A549 (cell line): ENCODE measurements around the gene ATP6V0C. TPM values are rescaled to one million over a fixed set of nuclear protein-coding genes. Genes with fewer than 3 reads are reported as not detected.
"Not testable (repeated sequence)": the region's sequence is repeated elsewhere in the genome, so short reads cannot be mapped to it uniquely, and the experiment has no call there.

Experiments used
- ATAC-seq, 2 experiments: fragments of 200-7000 bp in 1 of 2; fragments of >200 bp in 1 of 2; cut with Nextera tagmentation in 1 of 2; cut with Tn5 transposase in 1 of 2; 3 replicates each; pipeline versions ENCODE4 v1.8.0 to v1.9.1; 2018 to 2020; ENCODE audit warnings: mild to moderate bottlenecking in 1 of 2, moderate library complexity in 1 of 2
- CTCF ChIA-PET: fragments of 300-600 bp; sonication (Branson Sonifier 250); formaldehyde crosslinking; extraction: SDS; loops from one replicate; lab custom pipeline; 2021; ENCODE audit warnings: antibody characterized with exemption, inconsistent platforms; lab: Yijun Ruan, JAX
- POLR2A ChIA-PET: fragments of 350-600 bp; formaldehyde crosslinking; extraction: SDS; loops from one replicate; lab custom pipeline; 2021; ENCODE audit warnings: antibody characterized with exemption, inconsistent platforms; lab: Yijun Ruan, JAX
- DNase-seq, 2 experiments: peaks; one replicate each; pipeline versions ENCODE4 v3.0.0 to v3.0.0-alpha.2; 2011 to 2016; ENCODE audit warnings: low read depth in 1 of 2, low spot score in 1 of 2
- FAIRE-seq: peaks from 2 replicates; lab custom pipeline; 2011; peaks lifted over from hg19 to GRCh38; lab: Jason Lieb, UNC
- H3K27ac ChIP-seq, 2 experiments: fragments of >200 bp; sonication (Bioruptor Twin); formaldehyde crosslinking; 3 replicates each; pipeline ENCODE4 v1.5.1; 2016 to 2017
- H3K4me1 ChIP-seq: fragments of >200 bp; sonication (Bioruptor Twin); formaldehyde crosslinking; 3 replicates; pipeline ENCODE4 v1.6.1; 2016
- H3K4me2 ChIP-seq: fragments of >200 bp; sonication (Bioruptor Twin); formaldehyde crosslinking; 3 replicates; pipeline ENCODE4 v1.6.1; 2016
- H3K4me3 ChIP-seq: fragments of >200 bp; sonication (Bioruptor Twin); formaldehyde crosslinking; 3 replicates; pipeline ENCODE4 v1.5.1; 2016
- H3K9me3 ChIP-seq: fragments of >200 bp; sonication (Bioruptor Twin); formaldehyde crosslinking; 3 replicates; pipeline ENCODE4 v1.6.1; 2016
- BHLHE40 ChIP-seq: IDR thresholded peaks from 2 replicates; pipeline ENCODE4 v1.6.1; 2012; ENCODE audit warnings: low read depth, low read length, inconsistent platforms
- CEBPB ChIP-seq, 2 experiments: fragments of >200 bp in 1 of 2; sonication (Bioruptor Twin) in 1 of 2; formaldehyde crosslinking in 1 of 2; IDR thresholded peaks; 2 replicates each; pipeline ENCODE4 v1.6.1; 2012 to 2016
- EHMT2 ChIP-seq: fragments of 200-600 bp; sonication (generic); IDR thresholded peaks from 2 replicates; pipeline ENCODE4 v1.6.1; 2016; ENCODE audit warnings: antibody characterized with exemption, low read depth, mild to moderate bottlenecking, moderate library complexity
- ELK1 ChIP-seq: fragments of 150-350 bp; IDR thresholded peaks from 2 replicates; pipeline ENCODE4 v1.6.1; 2014; ENCODE audit warnings: low read depth, mild to moderate bottlenecking, low read length
- FOSL2 ChIP-seq, 2 experiments: fragments of 450-650 bp in 1 of 2; fragments of >200 bp in 1 of 2; sonication (Bioruptor Twin) in 1 of 2; formaldehyde crosslinking; IDR thresholded peaks; 2 replicates each; pipeline versions ENCODE4 v1.5.0 to v1.6.1; 2016 to 2020; ENCODE audit warnings: mild to moderate bottlenecking in 1 of 2, moderate library complexity in 1 of 2
- GATA3 ChIP-seq: IDR thresholded peaks from 2 replicates; pipeline ENCODE4 v1.6.1; 2012; ENCODE audit warnings: borderline replicate concordance
- HDAC2 ChIP-seq: fragments of 200-600 bp; sonication (generic); IDR thresholded peaks from 2 replicates; pipeline ENCODE4 v1.6.1; 2016
- HEYL ChIP-seq: fragments of 250-450 bp; sonication (Bioruptor Pico); IDR thresholded peaks from 2 replicates; pipeline ENCODE4 v1.8.0; 2021; ENCODE audit warnings: mild to moderate bottlenecking, moderate library complexity
- HOXA7 ChIP-seq: fragments of 250-450 bp; sonication (Bioruptor Pico); IDR thresholded peaks from 2 replicates; pipeline ENCODE4 v1.5.0; 2020; ENCODE audit warnings: mild to moderate bottlenecking, moderate library complexity
- HOXB5 ChIP-seq: fragments of 250-450 bp; sonication (Bioruptor Pico); IDR thresholded peaks from 2 replicates; pipeline ENCODE4 v1.5.0; 2020; ENCODE audit warnings: mild to moderate bottlenecking, moderate library complexity
- JUNB ChIP-seq: fragments of >200 bp; sonication (Bioruptor Twin); formaldehyde crosslinking; IDR thresholded peaks from 2 replicates; pipeline ENCODE4 v1.6.1; 2016
- MAFK ChIP-seq: fragments of 450-650 bp; IDR thresholded peaks from 2 replicates; pipeline ENCODE4 v1.6.1; 2014; ENCODE audit not compliant: partially characterized antibody
- PBX3 ChIP-seq: IDR thresholded peaks from 2 replicates; pipeline ENCODE4 v1.6.1; 2012
- RARB ChIP-seq: fragments of 250-450 bp; sonication (Bioruptor Pico); IDR thresholded peaks from 2 replicates; pipeline ENCODE4 v1.8.0; 2021; ENCODE audit warnings: mild to moderate bottlenecking, moderate library complexity
- RCOR1 ChIP-seq: fragments of 150-350 bp; IDR thresholded peaks from 2 replicates; pipeline ENCODE4 v1.6.1; 2014; ENCODE audit warnings: antibody characterized with exemption, low read length, low read depth
- RFX5 ChIP-seq: fragments of 450-650 bp; IDR thresholded peaks from 2 replicates; pipeline ENCODE4 v1.7.1; 2014; ENCODE audit warnings: antibody characterized with exemption, mild to moderate bottlenecking, moderate library complexity
- TFCP2L1 ChIP-seq: fragments of 250-450 bp; sonication (Bioruptor Pico); IDR thresholded peaks from 2 replicates; pipeline ENCODE4 v1.5.0; 2021; ENCODE audit warnings: mild to moderate bottlenecking
- ZNF302 ChIP-seq: fragments of 250-450 bp; sonication (Bioruptor Pico); IDR thresholded peaks from 2 replicates; pipeline ENCODE4 v1.9.0; 2021; ENCODE audit warnings: inconsistent platforms, mild to moderate bottlenecking, moderate library complexity
- WGBS: methylation state at CpG from one replicate; pipeline ENCODE4 v1.1.6; 2017; ENCODE audit errors: missing lambda C conversion rate; 5-methylcytosine and 5-hydroxymethylcytosine counted together
- polyA plus RNA-seq, 4 experiments: library from polyadenylated mRNA; depleted of rRNA in 3 of 4; stranded (reverse); fragments of >200 nt; fragmentation: RNase III in 1 of 4; extraction: RNeasy Plus Mini Kit Qiagen cat#74134 plus additional on column Dnase treatment in 1 of 4; gene quantifications; 2 replicates in 3 of 4; 3 replicates in 1 of 4; pipeline ENCODE4 v1.2.3, GENCODE V29; 2011 to 2017
- TF ChIP-seq, protein P1 (sequence below): fragments of 200-600 bp; sonication (generic); IDR thresholded peaks from 2 replicates; pipeline ENCODE4 v1.6.1; 2016; ENCODE audit warnings: antibody characterized with exemption, mild to moderate bottlenecking, moderate library complexity
- TF ChIP-seq, protein P2 (sequence below): fragments of 450-650 bp; IDR thresholded peaks from 2 replicates; pipeline ENCODE4 v1.6.1; 2014; ENCODE audit warnings: antibody characterized with exemption

ATP6V0C gene
- polyA plus RNA-seq, 2 of the 4 experiments (the other 2 are of a cell fraction): 9.4 to 153 TPM

DNA sequence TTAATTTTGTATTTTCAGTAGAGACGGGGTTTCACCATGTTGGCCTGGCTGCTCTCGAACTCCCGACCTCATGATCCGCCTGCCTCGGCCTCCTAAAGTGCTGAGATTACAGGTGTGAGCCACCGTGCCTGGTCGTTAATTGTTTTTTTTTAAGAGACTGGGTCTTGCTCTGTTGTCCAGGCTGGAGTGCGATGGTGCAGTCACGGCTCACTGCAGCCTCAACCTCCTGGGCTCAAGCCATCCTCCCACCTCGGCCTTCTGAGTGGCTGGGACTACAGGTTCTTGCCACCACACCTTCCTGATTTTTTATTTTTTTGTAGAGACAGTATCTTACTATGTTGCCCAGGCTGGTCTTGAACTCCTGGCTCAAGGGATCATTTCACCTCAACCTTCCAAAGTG, 33.8 kb upstream of the ATP6V0C start:
- 95% methylated on average over 10 of the region's 10 CpGs for WGBS
- H3K9me3 ChIP-seq, ATAC-seq, H3K27ac ChIP-seq, DNase-seq, H3K4me3 ChIP-seq, H3K4me2 ChIP-seq, FAIRE-seq, H3K4me1 ChIP-seq, POLR2A ChIA-PET: not testable (repeated sequence)
- CTCF ChIA-PET: interaction anchor here (13.5 kb wide), 1 partner anchor 21 kb away, joined by 98 read pairs; no protein-coding TSS in a partner anchor

GRCh38 chr16:2480948-2481347, 32.8 kb upstream of the ATP6V0C start:
- H3K4me2 ChIP-seq: no peak overlapping the region
- POLR2A ChIA-PET: no interaction called here
- TF ChIP-seq ZNF302 (CRISPR knock-in tag) (no peak), RCOR1 (no peak), PBX3 (no peak), CEBPB (IDR thresholded peaks at IDR 0.05) (no peak), HEYL (CRISPR knock-in tag) (no peak), JUNB (no peak), ELK1 (no peak), HDAC2 (no peak)
- TF ChIP-seq, protein P1, sequence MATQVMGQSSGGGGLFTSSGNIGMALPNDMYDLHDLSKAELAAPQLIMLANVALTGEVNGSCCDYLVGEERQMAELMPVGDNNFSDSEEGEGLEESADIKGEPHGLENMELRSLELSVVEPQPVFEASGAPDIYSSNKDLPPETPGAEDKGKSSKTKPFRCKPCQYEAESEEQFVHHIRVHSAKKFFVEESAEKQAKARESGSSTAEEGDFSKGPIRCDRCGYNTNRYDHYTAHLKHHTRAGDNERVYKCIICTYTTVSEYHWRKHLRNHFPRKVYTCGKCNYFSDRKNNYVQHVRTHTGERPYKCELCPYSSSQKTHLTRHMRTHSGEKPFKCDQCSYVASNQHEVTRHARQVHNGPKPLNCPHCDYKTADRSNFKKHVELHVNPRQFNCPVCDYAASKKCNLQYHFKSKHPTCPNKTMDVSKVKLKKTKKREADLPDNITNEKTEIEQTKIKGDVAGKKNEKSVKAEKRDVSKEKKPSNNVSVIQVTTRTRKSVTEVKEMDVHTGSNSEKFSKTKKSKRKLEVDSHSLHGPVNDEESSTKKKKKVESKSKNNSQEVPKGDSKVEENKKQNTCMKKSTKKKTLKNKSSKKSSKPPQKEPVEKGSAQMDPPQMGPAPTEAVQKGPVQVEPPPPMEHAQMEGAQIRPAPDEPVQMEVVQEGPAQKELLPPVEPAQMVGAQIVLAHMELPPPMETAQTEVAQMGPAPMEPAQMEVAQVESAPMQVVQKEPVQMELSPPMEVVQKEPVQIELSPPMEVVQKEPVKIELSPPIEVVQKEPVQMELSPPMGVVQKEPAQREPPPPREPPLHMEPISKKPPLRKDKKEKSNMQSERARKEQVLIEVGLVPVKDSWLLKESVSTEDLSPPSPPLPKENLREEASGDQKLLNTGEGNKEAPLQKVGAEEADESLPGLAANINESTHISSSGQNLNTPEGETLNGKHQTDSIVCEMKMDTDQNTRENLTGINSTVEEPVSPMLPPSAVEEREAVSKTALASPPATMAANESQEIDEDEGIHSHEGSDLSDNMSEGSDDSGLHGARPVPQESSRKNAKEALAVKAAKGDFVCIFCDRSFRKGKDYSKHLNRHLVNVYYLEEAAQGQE: no peak
- TF ChIP-seq, all 56 proteins: peak for 0
- ATAC-seq (no peak), DNase-seq (no peak), FAIRE-seq (no peak)
- Histone ChIP-seq H3K27ac (no peak overlapping the region), H3K4me3 (no peak overlapping the region), H3K9me3 (no peaks in the 10 kb centered on the region), H3K4me1 (peaks cover 3% of the 10 kb centered on the region; the same call in 1 of the 3 replicates)
- WGBS: 83% methylated on average over 12 of the region's 12 CpGs
- CTCF ChIA-PET: interaction anchor here (13.5 kb wide), 1 partner anchor 20 kb away, joined by 98 read pairs; no protein-coding TSS in a partner anchor

GRCh38 chr16:2481676-2482075, 32.1 kb upstream of the ATP6V0C start:
- FAIRE-seq (no peak), ATAC-seq (no peak), DNase-seq (no peak)
- WGBS: 82% methylated on average over 7 of the region's 7 CpGs
- no peak overlapping the region for H3K4me2 ChIP-seq
- no peak overlapping the region for H3K4me3 ChIP-seq
- no peaks in the 10 kb centered on the region for H3K9me3 ChIP-seq
- no peak for TF ChIP-seq EHMT2
- TF ChIP-seq HOXB5 (CRISPR knock-in tag): no peak
- no peak for TF ChIP-seq HOXA7
- TF ChIP-seq MAFK: no peak
- no peak for TF ChIP-seq BHLHE40
- no peak for TF ChIP-seq FOSL2 (IDR thresholded peaks at IDR 0.05)
- no peak for TF ChIP-seq FOSL2 (CRISPR knock-in tag; IDR thresholded peaks at IDR 0.05)
- no peak for TF ChIP-seq RARB (CRISPR knock-in tag)
- TF ChIP-seq HEYL (CRISPR knock-in tag): no peak
- TF ChIP-seq, protein P2, sequence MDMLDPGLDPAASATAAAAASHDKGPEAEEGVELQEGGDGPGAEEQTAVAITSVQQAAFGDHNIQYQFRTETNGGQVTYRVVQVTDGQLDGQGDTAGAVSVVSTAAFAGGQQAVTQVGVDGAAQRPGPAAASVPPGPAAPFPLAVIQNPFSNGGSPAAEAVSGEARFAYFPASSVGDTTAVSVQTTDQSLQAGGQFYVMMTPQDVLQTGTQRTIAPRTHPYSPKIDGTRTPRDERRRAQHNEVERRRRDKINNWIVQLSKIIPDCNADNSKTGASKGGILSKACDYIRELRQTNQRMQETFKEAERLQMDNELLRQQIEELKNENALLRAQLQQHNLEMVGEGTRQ: no peak
- TF ChIP-seq TFCP2L1 (CRISPR knock-in tag): no peak
- TF ChIP-seq GATA3: no peak
- TF ChIP-seq RFX5: no peak
- TF ChIP-seq ZNF302 (CRISPR knock-in tag): no peak
- TF ChIP-seq, all 56 proteins: peak for 0
- Histone ChIP-seq H3K4me1 (no peaks in the 10 kb centered on the region), H3K27ac (no peak overlapping the region)
- CTCF ChIA-PET: interaction anchor here (0.5 to 13.5 kb wide), 4 partner anchors 14 to 97 kb away, joined by 3 to 98 read pairs (median 4); no protein-coding TSS in a partner anchor
- POLR2A ChIA-PET: no interaction called here
